CD4-positive, alpha-beta T cell (primary cell): ENCODE data around the gene CLIC5. TPM values are rescaled to one million over a fixed set of nuclear protein-coding genes. Genes with fewer than 3 reads are reported as not detected.

Source experiments
- ATAC-seq: fragments of 200-7000 bp; cut with Tn5 transposase; one replicate; pipeline ENCODE4 v1.10.0; 2022; ENCODE audit warnings: mild to moderate bottlenecking; ENCODE audit not compliant: poor library complexity
- CTCF ChIA-PET: fragments of 350-600 bp; sonication (Branson Sonifier 250); formaldehyde crosslinking; loops from one replicate; lab custom pipeline; 2021; ENCODE audit warnings: antibody characterized with exemption, inconsistent platforms; lab: Charles Lee
- POLR2A ChIA-PET: fragments of 350-600 bp; sonication (Branson Sonifier 250); formaldehyde crosslinking; loops from one replicate; lab custom pipeline; 2021; ENCODE audit warnings: antibody characterized with exemption, inconsistent platforms; lab: Charles Lee
- DNase-seq, 14 experiments: peaks; one replicate each; pipeline ENCODE4 v3.0.0-alpha.2; 2013 to 2020; ENCODE audit warnings: mixed read lengths in 2 of 14
- H3K27ac ChIP-seq, 2 donors: one replicate each; pipeline versions ENCODE4 v1.5.1 to v1.7.0; 2013; ENCODE audit warnings: low read length in 2 of 2, low read depth in 1 of 2, mild to moderate bottlenecking in 1 of 2
- H3K27me3 ChIP-seq, 2 experiments: 1 replicate in 1 of 2; 2 replicates in 1 of 2; pipeline versions ENCODE4 v1.6.1 to v1.7.0; 2013; ENCODE audit warnings: low read length in 2 of 2, control low read depth in 1 of 2, mild to moderate bottlenecking in 1 of 2, moderate library complexity in 1 of 2; ENCODE audit not compliant: insufficient read depth in 2 of 2, control insufficient read depth in 1 of 2
- H3K36me3 ChIP-seq: one replicate; pipeline ENCODE4 v1.6.1; 2013; ENCODE audit warnings: low read length, control low read depth; ENCODE audit not compliant: insufficient read depth
- H3K4me1 ChIP-seq: one replicate; pipeline ENCODE4 v1.6.1; 2013; ENCODE audit warnings: low read length, control low read depth; ENCODE audit not compliant: insufficient read depth
- H3K4me3 ChIP-seq: one replicate; pipeline ENCODE4 v1.5.1; 2013; ENCODE audit warnings: mild to moderate bottlenecking, low read length, moderate library complexity
- H3K9me3 ChIP-seq, 2 experiments: 1 replicate in 1 of 2; 2 replicates in 1 of 2; pipeline versions ENCODE4 v1.6.1 to v1.7.0; 2013; ENCODE audit warnings: low read length in 2 of 2, mild to moderate bottlenecking in 2 of 2, control low read depth in 1 of 2, moderate library complexity in 1 of 2; ENCODE audit not compliant: control insufficient read depth in 1 of 2, insufficient read depth in 1 of 2
- H3K27ac Mint-ChIP-seq: one replicate; pipeline ENCODE4 v1.8.0; 2020; ENCODE audit warnings: mixed read lengths
- H3K27me3 Mint-ChIP-seq: one replicate; pipeline ENCODE4 v1.8.0; 2021; ENCODE audit warnings: mixed read lengths
- H3K36me3 Mint-ChIP-seq: one replicate; pipeline ENCODE4 v1.8.0; 2021; ENCODE audit warnings: low read depth, mixed read lengths
- H3K4me1 Mint-ChIP-seq: one replicate; pipeline ENCODE4 v1.8.0; 2021; ENCODE audit warnings: low read depth, mixed read lengths
- H3K4me3 Mint-ChIP-seq: one replicate; pipeline ENCODE4 v1.8.0; 2020; ENCODE audit warnings: mild to moderate bottlenecking, mixed read lengths
- H3K9me3 Mint-ChIP-seq: one replicate; pipeline ENCODE4 v1.8.0; 2020; ENCODE audit warnings: mixed read lengths
- CTCF ChIP-seq: fragments of 200-600 bp; IDR thresholded peaks from one replicate; pipeline ENCODE4 v1.8.0; 2022; ENCODE audit warnings: antibody characterized with exemption, mild to moderate bottlenecking
- intact Hi-C, 2 experiments: fragments of 100-400 bp; cut with DNase I in 1 of 2; cut with micrococcal nuclease in 1 of 2; formaldehyde crosslinking; loops; one replicate each; pipeline versions ENCODE4 v1.15.1 to v1.9.0; 2023 to 2025; cut with DNase I, micrococcal nuclease
- total RNA-seq, 174 experiments: library from RNA in 2 of 174; stranded (reverse) in 2 of 174; gene quantifications; one replicate each; pipeline ENCODE4 v1.2.3 and lab custom pipeline; 2021 to 2026

CLIC5 gene
- total RNA-seq, 2 experiments from 2014 or later = 2.5 to 2.8 TPM

- no peak overlapping the region for H3K27ac Mint-ChIP-seq
- ChIA-PET CTCF (interaction anchor here (1.0 to 2.6 kb wide), 4 partner anchors 9 to 1452 kb away, joined by 4 to 12 read pairs (median 8); no protein-coding TSS in a partner anchor), POLR2A (no interaction called here)
- ATAC-seq = no peak
- Histone ChIP-seq H3K9me3 (no peaks in the 10 kb centered on the region), H3K36me3 (no peaks in the 10 kb centered on the region), H3K27me3 (no peaks in the 10 kb centered on the region), H3K4me3 (no peak overlapping the region), H3K27ac (no peak overlapping the region), H3K4me1 (no peaks in the 10 kb centered on the region)
- H3K9me3 Mint-ChIP-seq = no peaks in the 10 kb centered on the region
- no peak overlapping the region for H3K4me3 Mint-ChIP-seq
- H3K36me3 Mint-ChIP-seq = no peaks in the 10 kb centered on the region
- no peaks in the 10 kb centered on the region for H3K27me3 Mint-ChIP-seq
- no peak for TF ChIP-seq CTCF
- intact Hi-C loops = loop anchor here (1.0 to 2.0 kb wide), 4 partner anchors 1266 to 1447 kb away; no protein-coding TSS in a partner anchor
- DNase-seq = no peak
- H3K4me1 Mint-ChIP-seq = no peaks in the 10 kb centered on the region
Observed at GRCh38 chr6:45921691-45922281, 93.9 kb downstream of the CLIC5 start.

- POLR2A ChIA-PET = interaction anchor here (0.6 kb wide), 1 partner anchor 28 kb away, joined by 3 read pairs; no protein-coding TSS in a partner anchor
- H3K4me3 Mint-ChIP-seq = no peak overlapping the region
- H3K27me3 Mint-ChIP-seq = no peaks in the 10 kb centered on the region
- no peak overlapping the region for H3K27ac Mint-ChIP-seq
- H3K36me3 Mint-ChIP-seq = no peaks in the 10 kb centered on the region
- ATAC-seq = no peak
- H3K4me3 ChIP-seq = no peak overlapping the region
- DNase-seq = no peak
- H3K4me1 Mint-ChIP-seq = no peaks in the 10 kb centered on the region
- intact Hi-C loops = loop anchor here in 1 of 2 experiments (2.0 kb wide), 1 partner anchor 1446 kb away; no protein-coding TSS in a partner anchor
- H3K27ac ChIP-seq = no peak overlapping the region
- no peak for TF ChIP-seq CTCF
- no peaks in the 10 kb centered on the region for H3K4me1 ChIP-seq
- no peaks in the 10 kb centered on the region for H3K9me3 Mint-ChIP-seq
- no peaks in the 10 kb centered on the region for H3K9me3 ChIP-seq
- H3K36me3 ChIP-seq = no peaks in the 10 kb centered on the region
- CTCF ChIA-PET = interaction anchor here (2.6 kb wide), 1 partner anchor 10 kb away, joined by 12 read pairs; no protein-coding TSS in a partner anchor
- no peaks in the 10 kb centered on the region for H3K27me3 ChIP-seq
Observed at GRCh38 chr6:45920819-45921511, 94.7 kb downstream of the CLIC5 start.

GRCh38 chr6:45917439-45917838, 98.2 kb downstream of the CLIC5 start:
- Mint-ChIP-seq H3K27ac (no peak overlapping the region), H3K36me3 (no peaks in the 10 kb centered on the region), H3K4me1 (no peaks in the 10 kb centered on the region), H3K9me3 (no peaks in the 10 kb centered on the region), H3K4me3 (no peak overlapping the region), H3K27me3 (no peaks in the 10 kb centered on the region)
- Histone ChIP-seq H3K9me3 (no peaks in the 10 kb centered on the region), H3K4me3 (no peak overlapping the region), H3K4me1 (no peaks in the 10 kb centered on the region), H3K36me3 (peaks cover 13% of the 10 kb centered on the region), H3K27me3 (no peaks in the 10 kb centered on the region), H3K27ac (no peak overlapping the region)
- ChIA-PET CTCF (no interaction called here), POLR2A (no interaction called here)
- DNase-seq (no peak), ATAC-seq (no peak)
- no peak for TF ChIP-seq CTCF
- intact Hi-C loops = no loop called here
